Stimulated activated CD4-positive, alpha-beta T cell treated with anti-CD3 and anti-CD28 coated beads, Interleukin-12 subunit alpha, Interleukin-12 subunit beta, amount 100 ng/mL, for 4 hours (primary cell): ENCODE data around the gene RPS6KA1.
"Not testable (repeated sequence)": the region's sequence is repeated elsewhere in the genome, so short reads cannot be mapped to it uniquely, and the experiment has no call there.

Source experiments
- DNase-seq: peaks from one replicate; pipeline ENCODE4 v3.0.0-alpha.2; 2020

Gene RPS6KA1

DNA sequence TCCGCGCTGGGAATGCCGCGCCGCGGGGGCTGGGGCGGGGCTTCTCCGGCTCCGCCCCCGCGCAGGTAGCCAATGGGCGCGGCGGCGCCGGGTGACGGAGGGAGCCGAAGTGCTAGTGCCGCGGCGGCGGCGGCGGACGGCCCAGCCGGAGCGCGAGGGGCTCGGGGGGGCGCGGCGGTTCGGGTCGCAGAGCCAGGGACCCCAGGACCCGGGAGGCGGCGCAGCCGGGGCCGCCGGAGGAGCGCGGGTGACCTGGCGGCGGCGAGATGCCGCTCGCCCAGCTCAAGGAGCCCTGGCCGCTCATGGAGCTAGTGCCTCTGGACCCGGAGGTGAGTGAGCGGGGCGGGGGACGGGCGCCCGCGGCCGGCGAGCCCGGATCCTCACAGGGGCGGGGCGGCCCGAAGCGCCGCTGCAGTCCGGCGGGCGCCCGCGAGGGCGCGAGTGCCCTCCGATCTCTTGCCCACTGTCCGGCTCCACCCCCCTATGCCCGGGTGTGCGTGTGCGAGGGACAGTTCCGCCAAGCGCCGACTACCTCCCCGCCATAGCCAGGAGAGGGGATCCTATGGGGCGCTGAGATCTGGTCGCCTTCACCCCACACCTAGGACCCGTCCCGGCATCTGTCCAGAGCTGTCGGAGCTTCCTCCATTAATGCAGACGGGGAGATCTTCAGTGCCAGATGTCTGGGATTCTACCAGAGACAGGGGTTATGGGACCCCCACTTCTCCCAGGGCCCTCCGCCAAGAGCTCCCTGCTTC lies at the start of gene RPS6KA1:
TSS of gene RPS6KA1 (plus strand) at position 107 of the 755 bp plus-strand sequence. CDS start at position 267, 160 bp downstream.
- peak; percentile 63 for DNase-seq

DNA sequence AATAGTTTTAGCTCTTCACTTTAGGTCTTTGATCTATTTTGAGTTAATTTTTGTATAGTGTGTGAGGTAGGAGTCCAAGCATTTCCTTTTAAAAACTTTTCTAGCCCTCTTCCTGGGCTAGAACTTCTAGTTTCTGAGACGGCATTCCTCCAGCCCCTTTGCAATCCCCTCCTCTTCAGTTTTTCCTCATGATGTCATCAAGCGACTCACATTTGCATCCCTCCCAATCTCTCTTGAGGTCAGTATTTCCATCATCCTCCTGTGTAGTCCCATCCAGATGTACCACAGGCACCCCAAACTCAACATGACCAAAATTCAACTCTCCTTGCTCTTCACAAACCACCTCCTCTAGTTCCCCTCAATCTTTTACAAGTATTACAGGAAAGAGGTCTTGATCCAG lies 46.6 kb upstream of the RPS6KA1 start:
- DNase-seq: no peak

DNA sequence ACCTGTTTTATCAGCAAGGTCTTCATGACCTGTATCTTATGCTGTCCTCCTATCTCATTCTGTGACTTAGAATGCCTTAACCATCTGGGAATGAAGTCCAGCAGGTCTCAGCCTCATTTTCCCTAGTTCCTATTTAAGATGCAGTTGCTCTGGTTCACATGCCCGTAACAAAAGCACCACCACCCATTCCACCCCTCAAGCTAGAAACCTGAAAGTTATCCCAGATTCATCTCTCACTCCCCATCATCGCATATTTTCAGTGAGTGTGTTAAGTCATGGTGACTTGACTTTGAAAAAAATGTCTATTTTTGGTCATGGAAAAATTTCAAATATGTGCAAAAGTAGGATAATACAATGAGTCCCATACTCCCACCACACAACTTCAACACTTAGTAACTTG lies 45.6 kb upstream of the RPS6KA1 start:
- no peak for DNase-seq

DNA sequence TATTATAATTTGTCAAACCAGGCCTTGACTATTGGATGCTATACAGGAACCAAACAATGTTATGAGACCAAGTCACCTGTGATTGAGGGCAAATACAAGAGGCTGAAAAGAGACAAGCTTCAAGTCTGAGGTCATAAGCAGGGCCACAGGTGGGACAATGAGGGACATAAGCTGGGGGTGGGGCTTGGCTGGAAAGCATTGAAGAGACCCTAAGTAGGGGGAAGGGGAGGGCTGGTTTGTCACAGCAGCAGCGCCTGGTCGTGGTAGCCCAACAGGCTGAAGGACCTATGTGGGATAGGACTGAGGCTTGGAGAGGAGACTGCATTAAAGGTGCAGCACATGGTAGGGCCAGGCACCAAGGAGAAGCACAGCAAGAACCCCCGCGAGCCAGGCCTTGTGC lies 39.4 kb upstream of the RPS6KA1 start:
- DNase-seq: no peak

DNA sequence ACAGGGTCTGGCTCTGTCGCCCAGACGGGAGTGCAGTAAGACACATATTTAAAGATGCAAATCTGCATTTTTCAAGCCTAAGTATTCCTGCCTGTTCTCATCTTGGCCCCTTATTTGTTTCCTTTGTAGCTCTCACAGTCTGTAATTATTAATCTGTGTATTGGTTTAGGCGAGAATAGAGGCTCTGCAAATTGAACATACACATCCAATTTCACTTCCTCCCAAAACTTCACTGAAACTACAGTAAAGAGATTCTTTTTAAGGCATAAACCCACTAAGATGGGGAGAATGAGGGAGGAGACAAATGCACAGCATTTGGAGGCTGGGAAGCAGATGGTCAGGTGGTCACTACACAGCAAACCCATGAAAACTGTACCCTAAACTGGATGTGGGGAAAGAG lies 36.3 kb upstream of the RPS6KA1 start:
- DNase-seq: no peak

DNA sequence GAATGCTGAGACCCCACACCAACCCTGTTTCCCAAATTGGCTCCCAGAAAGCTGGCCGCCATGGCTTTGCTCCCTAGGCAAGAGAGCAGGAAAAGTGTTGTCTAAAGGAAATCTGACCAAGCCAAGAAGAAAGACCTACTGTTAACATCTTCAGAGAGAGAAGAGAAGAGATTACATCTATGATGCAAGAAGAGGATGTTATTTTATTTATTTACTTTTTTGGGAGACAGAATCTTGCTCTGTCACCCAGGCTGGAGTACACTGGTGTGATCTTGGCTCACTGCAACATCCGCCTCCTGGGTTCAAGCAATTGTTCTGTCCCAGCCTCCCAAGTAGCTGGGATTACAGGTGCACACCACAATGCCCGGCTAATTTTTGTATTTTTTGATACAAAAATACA lies 35.6 kb upstream of the RPS6KA1 start:
- DNase-seq: no peak

DNA sequence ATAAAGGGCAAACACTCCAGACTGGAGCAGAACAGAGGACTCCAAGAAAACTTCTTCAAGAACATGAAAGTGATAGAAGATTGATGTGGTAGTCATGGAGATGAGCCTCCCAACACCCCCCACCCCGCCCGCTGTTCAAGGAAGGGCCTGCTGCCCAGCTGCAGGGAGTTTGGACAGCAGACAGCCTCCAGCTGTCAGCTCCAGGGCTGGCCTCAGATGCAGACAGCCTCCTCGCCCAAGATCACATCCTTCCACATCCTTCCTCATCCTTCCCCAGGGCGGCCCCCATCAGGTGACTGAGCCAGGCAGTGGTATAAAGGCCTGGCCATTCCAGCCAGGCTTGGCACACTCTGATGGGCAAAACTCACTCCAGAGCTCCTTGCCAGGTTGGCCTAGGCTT lies 32.7 kb upstream of the RPS6KA1 start:
- DNase-seq: no peak

DNA sequence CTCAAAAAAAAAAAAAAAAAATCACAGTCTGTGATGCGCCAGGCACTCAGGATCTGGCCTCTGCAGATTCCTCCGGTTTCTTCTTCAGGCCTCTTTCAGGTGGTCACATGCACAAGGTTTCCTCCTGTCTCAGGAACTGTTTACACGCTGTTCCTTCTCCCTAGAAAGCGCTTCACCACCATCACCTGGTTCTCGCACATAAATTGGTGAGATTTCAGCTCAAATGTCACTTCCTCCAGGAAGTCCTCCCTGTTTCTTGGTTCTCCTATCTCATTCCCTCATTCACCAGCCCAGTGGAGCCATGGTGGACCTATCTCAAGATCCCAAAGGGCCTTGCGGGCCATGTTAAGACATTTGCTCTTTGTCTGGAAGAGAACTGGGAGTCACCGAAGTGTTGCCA lies 30.7 kb upstream of the RPS6KA1 start:
- no peak for DNase-seq

DNA sequence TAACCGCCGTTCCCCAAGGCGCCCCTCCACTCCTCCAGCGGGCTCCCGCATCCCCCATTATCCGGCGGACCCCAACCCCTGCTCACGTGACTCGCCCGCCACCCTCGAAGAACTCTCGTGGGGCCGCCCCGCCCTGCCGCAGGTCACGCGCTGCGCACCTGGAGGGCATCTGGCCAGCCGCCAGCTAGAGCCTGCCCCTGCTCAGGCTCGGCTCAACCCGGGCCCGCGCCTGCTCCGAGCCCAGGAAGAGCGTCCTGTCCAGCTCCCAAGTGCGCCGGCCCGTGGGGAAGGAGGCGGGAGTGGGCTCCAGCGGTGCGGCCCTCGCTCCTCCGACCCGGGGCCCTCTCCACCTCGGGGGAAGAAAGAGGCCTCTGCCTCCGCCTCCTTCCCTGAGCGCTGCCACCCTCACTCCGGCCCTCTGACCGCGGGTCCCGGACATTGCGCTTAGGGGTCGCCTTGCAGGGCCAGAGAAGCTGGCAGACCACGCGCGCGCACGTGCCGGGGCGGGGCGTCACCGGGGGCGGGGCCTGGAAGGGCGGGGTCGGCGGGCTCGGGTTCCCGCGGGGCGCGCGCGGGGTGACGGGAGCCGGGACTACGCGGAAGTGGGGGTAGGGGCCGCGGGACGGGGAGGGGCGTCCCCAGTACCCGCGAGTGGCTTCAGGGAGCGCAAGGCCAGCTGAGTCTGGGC lies 28.9 kb upstream of the RPS6KA1 start:
- peak; percentile 97 for DNase-seq

DNA sequence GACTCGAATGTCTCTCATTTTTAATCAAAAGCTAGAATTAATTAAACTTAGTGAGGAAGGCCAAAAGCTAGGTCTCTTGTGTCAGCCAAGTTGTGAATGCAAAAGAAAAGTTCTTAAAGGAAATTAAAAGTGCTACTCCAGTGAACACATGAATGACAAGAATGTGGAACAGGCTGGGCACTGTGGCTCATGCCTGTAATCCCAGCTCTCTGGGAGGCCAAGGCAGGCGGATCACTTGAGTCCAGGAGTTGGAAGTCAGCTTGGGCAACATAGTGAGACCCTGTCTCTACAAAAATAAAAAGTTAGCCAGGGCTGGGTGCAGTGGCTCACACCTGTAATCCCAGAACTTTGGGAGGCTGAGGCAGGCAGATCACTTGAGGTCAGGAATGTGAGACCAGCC lies 18.9 kb upstream of the RPS6KA1 start:
- not testable (repeated sequence) for DNase-seq

DNA sequence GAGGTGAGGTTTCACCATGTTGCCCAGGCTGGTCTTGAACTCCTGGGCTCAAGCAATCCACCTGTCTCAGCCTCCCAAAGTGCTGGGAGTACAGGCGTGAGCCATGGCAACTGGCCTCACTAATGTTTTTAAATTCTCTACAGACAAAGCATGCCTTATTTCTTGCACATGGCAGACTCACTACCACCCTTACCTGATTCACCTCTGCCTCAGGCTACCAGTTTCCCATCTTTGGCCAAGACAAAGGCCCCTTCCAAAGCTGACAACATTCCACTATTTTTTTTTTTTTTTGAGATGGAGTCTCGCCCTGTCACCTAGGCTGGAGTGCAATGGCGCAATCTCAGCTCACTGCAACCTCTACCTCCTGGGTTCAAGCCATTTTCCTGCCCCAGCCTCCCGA lies 13.7 kb upstream of the RPS6KA1 start:
- not testable (repeated sequence) for DNase-seq

DNA sequence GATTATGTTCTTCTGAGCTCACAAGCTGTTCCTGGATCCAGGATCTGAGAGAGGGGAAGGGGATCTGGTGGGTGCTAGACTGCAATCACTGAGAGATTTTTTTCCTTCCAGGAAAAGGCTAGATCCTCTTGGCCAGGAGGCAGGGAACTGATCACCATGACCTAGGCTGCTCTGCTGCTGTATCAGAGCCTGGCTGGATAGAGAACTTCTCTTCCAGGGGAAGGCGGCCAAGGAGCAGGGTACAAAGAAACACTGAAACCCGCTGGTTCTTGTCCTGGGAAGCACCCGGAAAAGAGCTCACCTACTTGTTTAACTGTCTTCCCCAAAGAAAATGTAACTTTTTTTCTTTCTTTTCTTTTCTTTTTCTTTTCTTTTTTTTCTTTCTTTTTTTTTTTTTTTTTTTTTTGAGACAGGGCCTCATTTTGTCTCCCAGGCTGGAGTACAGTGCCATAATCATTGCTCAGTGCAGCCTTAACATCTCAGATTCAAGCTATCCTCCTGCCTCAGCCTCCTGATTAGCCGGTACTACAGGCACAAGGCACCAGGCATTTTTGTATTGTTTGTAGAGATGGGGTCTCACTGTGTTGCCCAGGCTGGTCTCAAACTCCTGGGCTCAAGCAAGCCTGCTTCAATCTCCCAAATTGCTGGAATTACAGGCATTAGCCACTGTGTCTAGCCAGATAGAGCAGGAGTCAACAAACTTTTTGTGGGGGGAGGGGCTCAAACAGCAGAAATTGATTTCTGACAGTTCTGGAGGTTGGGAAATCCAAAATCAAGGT lies 12.4 kb upstream of the RPS6KA1 start:
- DNase-seq: no peak

DNA sequence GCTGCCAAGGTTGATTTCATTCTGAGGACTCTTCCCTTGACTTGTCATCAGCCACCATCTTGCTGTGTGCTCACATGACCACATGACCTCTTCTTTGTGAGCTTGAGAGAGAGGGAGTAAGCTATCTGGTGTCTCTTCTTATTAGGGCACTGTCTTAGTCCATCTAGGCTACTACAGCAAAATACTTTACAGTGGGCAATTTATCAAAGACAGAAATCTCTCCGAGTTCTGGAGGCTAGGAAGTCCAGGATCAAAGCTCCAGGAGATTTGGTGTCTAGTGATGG lies 11.9 kb upstream of the RPS6KA1 start:
- DNase-seq: no peak

DNA sequence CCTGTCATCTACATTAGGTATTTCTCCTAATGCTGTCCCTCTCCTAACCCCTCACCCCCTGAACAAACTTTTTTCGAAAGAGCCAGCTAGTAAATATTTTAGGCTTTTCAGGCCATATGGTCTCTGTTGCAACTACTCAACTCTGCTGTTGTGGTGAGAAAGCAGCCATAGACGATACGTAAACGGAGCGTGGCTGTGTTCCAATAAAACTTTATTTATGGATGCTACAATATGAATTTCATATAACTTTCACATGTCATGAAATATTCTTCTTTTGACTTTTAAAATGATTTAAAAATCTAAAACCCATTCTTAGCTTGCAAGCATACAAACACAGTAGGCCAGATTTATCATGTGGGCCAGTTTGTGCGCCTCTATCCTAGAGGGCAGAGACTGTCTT lies 11.2 kb upstream of the RPS6KA1 start:
- no peak for DNase-seq

DNA sequence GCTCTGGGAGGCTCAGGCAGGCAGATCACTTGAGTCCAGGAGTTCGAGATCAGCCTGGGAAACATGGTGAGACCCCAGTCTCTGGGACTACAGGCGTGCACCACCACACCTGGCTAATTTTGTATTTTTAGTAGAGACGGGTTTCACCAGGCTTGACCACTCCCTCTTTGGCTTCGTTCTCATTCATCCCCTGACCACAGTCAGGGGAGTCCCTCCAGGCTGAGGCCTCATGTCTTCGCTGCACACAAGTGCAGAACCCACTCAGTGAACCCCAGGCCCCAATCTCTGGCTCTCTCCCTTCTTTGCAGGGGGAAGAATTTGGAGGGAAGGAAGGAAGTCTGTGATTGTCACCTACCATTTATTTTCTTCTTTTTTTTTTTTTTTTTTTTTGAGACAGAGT lies 9.2 kb upstream of the RPS6KA1 start:
- DNase-seq: no peak

DNA sequence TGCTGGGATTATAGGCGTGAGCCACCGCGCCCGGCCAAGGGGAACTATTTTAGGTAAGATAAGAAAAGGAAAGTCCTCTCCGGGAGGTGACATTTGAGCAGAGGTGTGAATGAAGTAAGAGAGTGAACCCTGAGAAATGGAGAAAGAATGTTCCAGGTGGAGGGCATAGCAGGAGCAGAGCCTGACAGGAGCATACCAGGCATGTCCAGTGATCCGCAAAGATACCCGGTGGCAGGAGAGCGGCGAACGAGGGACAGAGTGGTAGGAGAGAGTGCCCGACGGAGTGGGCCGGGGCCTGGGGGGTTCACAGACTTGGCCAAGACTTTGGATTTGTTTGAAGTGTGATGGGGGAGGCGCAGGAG lies 7.9 kb upstream of the RPS6KA1 start:
- no peak for DNase-seq

DNA sequence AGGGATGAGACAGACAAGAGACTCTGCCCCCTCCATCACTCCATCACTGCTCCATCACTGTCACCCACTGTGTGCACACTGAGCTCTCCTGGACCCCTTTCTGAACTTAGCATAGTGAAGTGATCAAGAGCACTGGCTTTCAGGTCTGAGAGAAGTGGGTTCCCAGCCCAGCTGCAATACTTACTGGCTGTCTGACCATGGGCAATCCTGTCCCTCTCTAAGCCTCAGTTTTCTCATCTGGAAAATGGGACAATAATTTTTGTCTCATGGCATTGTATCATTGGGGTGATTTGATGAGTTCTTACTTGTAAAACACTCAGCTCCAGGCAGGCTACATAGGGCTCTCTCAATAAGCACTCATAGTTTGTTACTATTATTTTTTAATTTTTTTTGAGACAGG lies 7.5 kb upstream of the RPS6KA1 start:
- DNase-seq: no peak

DNA sequence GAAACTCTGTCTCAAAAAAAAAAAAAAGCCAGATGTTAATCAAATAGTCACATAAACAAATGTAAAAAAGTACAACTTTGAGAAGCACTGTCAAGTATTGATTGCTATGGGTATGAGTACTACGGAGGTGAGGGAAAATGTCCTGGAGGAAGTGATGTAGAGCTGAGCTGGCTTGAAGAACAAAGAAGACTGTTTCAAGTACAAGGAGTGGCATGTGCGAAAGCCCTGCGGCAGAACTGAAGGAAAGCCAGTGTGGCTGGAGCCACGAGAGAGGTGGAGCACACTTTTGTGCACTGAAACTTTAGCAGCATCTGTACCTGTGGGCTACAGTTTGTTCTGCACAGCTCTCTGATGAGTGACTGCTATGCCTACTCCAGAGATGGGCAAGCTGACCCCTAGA lies 5.4 kb upstream of the RPS6KA1 start:
- DNase-seq: no peak

DNA sequence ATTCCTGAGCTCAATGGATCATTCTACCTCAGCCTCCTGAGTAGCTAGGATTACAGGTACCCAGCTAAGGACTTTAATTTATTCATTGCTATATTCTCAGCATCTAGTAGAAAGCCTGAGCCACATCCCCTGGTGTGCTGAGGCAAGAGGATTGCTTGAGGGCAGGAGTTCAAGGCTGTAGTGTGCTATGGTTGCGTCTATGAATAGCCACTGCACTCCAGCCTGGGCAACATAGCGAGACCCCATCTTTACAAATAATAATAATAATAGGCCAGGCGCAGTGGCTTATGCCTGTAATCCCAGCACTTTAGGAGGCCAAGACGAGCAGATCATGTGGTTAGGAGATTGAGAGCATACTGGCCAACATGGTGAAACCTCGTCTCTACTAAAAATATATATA lies 3.3 kb upstream of the RPS6KA1 start:
- DNase-seq: no peak

DNA sequence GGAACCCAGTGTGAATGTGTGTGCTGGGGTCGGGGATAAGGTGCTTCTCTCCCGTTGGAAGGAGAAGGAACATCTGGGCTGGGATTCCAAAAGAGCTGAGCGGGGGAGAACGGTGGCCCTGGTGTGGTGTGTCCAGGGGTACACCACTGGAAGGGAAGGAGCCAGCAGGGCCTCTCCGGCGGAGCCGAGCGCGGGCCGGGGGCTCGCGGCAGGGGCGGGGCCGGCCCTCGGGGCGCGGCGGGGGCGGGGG lies 231 bp upstream of the RPS6KA1 start:
- no peak for DNase-seq

DNA sequence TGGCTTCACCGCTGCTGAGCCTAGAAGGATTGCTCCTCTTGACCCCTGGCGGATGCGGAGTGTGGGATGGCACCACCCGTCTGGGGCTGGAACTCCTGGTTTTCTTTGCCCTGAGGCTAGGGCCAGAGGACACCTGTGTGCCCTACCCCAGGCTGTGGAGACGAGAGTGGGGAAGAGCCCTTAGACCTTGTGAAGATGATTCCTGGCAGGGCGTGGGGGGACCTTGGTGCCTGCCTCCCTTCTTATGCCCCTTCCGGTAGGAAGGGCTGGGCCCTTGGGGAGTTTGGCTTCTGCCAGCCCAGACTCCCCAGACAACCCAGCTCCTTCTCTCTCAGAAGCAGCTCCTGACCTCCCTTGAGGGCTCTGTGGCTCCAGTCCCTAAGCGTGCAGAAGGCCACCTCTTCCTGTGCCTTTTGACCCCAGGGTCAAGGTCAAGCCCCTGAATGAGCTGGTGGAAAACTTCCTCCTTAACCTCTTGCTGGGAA lies 891 bp downstream of the RPS6KA1 start:
- DNase-seq: no peak

DNA sequence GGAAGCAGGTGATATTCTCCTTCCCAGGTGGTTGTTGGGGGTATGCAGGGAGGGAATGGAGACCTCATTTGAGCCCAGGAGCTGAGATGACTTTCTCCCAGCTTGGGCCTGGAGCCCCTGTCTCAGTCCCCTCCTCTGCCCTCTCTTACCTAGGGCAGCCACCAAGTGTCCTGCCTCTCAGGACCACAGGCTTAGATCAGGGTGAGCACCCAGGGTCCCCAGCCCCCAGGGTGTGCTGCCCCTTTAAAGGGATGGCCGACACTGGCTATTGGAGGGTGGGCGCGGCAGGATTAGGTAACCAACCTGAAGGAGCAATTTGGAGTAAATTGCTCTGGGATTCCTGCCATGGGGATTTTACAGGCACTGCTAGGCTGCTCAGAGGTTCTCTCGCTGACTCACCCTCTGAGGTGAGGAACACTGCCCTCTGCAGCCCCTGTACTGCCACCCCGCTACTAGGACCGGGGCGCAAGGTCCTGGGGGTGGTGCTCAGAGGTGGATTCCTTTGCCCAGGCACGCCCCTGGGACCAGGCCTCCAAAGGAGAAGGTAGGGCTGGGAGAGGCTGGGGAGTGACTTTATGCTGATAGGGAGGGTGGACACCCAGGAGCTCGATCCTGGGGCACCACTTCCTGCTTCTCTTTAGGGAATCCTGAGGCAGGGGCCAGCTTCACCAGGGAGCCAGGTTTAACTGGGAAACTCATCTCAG lies 1.5 kb downstream of the RPS6KA1 start:
- DNase-seq: no peak

DNA sequence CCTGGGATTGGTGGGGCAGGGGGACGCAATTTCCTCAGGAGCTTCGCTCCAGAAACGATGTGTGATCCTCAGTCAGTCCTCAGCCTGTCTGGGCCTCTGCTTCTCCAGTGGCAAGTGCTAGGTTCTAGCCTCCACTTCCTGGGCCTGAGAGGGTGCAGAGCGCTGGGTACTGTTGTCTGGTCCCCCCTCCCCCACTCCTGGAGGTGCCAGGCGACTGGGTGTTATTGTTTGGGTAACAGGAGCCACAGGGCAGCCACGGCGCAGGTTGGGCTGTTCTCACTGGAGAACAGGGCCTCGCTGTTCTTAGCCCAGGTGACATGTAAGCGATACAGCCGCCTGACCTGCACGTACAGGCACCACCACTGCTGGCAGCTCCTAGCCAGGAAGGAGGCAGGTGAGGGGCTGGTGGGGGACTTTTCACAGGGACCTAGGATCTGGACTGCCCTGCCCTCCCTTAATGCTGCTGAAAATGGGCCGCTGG lies 2.1 kb downstream of the RPS6KA1 start:
- DNase-seq: no peak
